A549 (cell line): ENCODE results near the gene HNRNPAB. TPM values are rescaled to one million over a fixed set of nuclear protein-coding genes. Genes with fewer than 3 reads are reported as not detected.

Experiments
- ATAC-seq, 2 experiments: fragments of 200-7000 bp in 1 of 2; fragments of >200 bp in 1 of 2; cut with Nextera tagmentation in 1 of 2; cut with Tn5 transposase in 1 of 2; 3 replicates each; pipeline versions ENCODE4 v1.8.0 to v1.9.1; 2018 to 2020; ENCODE audit warnings: mild to moderate bottlenecking in 1 of 2, moderate library complexity in 1 of 2
- CTCF ChIA-PET: fragments of 300-600 bp; sonication (Branson Sonifier 250); formaldehyde crosslinking; extraction: SDS; loops from one replicate; lab custom pipeline; 2021; ENCODE audit warnings: antibody characterized with exemption, inconsistent platforms; lab: Yijun Ruan, JAX
- POLR2A ChIA-PET: fragments of 350-600 bp; formaldehyde crosslinking; extraction: SDS; loops from one replicate; lab custom pipeline; 2021; ENCODE audit warnings: antibody characterized with exemption, inconsistent platforms; lab: Yijun Ruan, JAX
- DNase-seq, 2 experiments: peaks; one replicate each; pipeline versions ENCODE4 v3.0.0 to v3.0.0-alpha.2; 2011 to 2016; ENCODE audit warnings: low read depth in 1 of 2, low spot score in 1 of 2
- FAIRE-seq: peaks from 2 replicates; lab custom pipeline; 2011; peaks lifted over from hg19 to GRCh38; lab: Jason Lieb, UNC
- H3K27ac ChIP-seq, 2 experiments: fragments of >200 bp; sonication (Bioruptor Twin); formaldehyde crosslinking; 3 replicates each; pipeline ENCODE4 v1.5.1; 2016 to 2017
- H3K4me1 ChIP-seq: fragments of >200 bp; sonication (Bioruptor Twin); formaldehyde crosslinking; 3 replicates; pipeline ENCODE4 v1.6.1; 2016
- H3K4me2 ChIP-seq: fragments of >200 bp; sonication (Bioruptor Twin); formaldehyde crosslinking; 3 replicates; pipeline ENCODE4 v1.6.1; 2016
- H3K4me3 ChIP-seq: fragments of >200 bp; sonication (Bioruptor Twin); formaldehyde crosslinking; 3 replicates; pipeline ENCODE4 v1.5.1; 2016
- H3K9me3 ChIP-seq: fragments of >200 bp; sonication (Bioruptor Twin); formaldehyde crosslinking; 3 replicates; pipeline ENCODE4 v1.6.1; 2016
- BHLHE40 ChIP-seq: IDR thresholded peaks from 2 replicates; pipeline ENCODE4 v1.6.1; 2012; ENCODE audit warnings: low read depth, low read length, inconsistent platforms
- ELK1 ChIP-seq: fragments of 150-350 bp; IDR thresholded peaks from 2 replicates; pipeline ENCODE4 v1.6.1; 2014; ENCODE audit warnings: low read depth, mild to moderate bottlenecking, low read length
- ESRRA ChIP-seq: fragments of 150-350 bp; IDR thresholded peaks from 2 replicates; pipeline ENCODE4 v1.6.1; 2014; ENCODE audit warnings: mild to moderate bottlenecking, low read length, borderline replicate concordance
- FOSB ChIP-seq: fragments of 250-450 bp; sonication (Bioruptor Pico); IDR thresholded peaks from 2 replicates; pipeline ENCODE4 v1.5.0; 2020; ENCODE audit warnings: mild to moderate bottlenecking, moderate library complexity
- GATA3 ChIP-seq: IDR thresholded peaks from 2 replicates; pipeline ENCODE4 v1.6.1; 2012; ENCODE audit warnings: borderline replicate concordance
- HOXA7 ChIP-seq: fragments of 250-450 bp; sonication (Bioruptor Pico); IDR thresholded peaks from 2 replicates; pipeline ENCODE4 v1.5.0; 2020; ENCODE audit warnings: mild to moderate bottlenecking, moderate library complexity
- HOXB5 ChIP-seq: fragments of 250-450 bp; sonication (Bioruptor Pico); IDR thresholded peaks from 2 replicates; pipeline ENCODE4 v1.5.0; 2020; ENCODE audit warnings: mild to moderate bottlenecking, moderate library complexity
- JUN ChIP-seq, 2 experiments: fragments of >200 bp; sonication (Bioruptor Twin); formaldehyde crosslinking; IDR thresholded peaks; 2 replicates in 1 of 2; 3 replicates in 1 of 2; pipeline ENCODE4 v1.6.1; 2016 to 2017
- JUNB ChIP-seq: fragments of >200 bp; sonication (Bioruptor Twin); formaldehyde crosslinking; IDR thresholded peaks from 2 replicates; pipeline ENCODE4 v1.6.1; 2016
- POLR2A ChIP-seq: IDR thresholded peaks from 2 replicates; pipeline ENCODE4 v1.6.1; 2012; ENCODE audit warnings: mild to moderate bottlenecking, low read length
- REST ChIP-seq: fragments of 200-600 bp; sonication (generic); IDR thresholded peaks from 2 replicates; pipeline ENCODE4 v1.6.1; 2016; ENCODE audit warnings: antibody characterized with exemption, mild to moderate bottlenecking, moderate library complexity
- ZFP36 ChIP-seq: fragments of 450-650 bp; IDR thresholded peaks from 2 replicates; pipeline ENCODE4 v1.6.1; 2014; ENCODE audit warnings: borderline replicate concordance; ENCODE audit not compliant: partially characterized antibody
- WGBS: methylation state at CpG from one replicate; pipeline ENCODE4 v1.1.6; 2017; ENCODE audit errors: missing lambda C conversion rate; 5-methylcytosine and 5-hydroxymethylcytosine counted together
- polyA plus RNA-seq, 4 experiments: library from polyadenylated mRNA; depleted of rRNA in 3 of 4; stranded (reverse); fragments of >200 nt; fragmentation: RNase III in 1 of 4; extraction: RNeasy Plus Mini Kit Qiagen cat#74134 plus additional on column Dnase treatment in 1 of 4; gene quantifications; 2 replicates in 3 of 4; 3 replicates in 1 of 4; pipeline ENCODE4 v1.2.3, GENCODE V29; 2011 to 2017
- TF ChIP-seq, protein P1 (sequence below): fragments of >200 bp; sonication (Bioruptor Twin); formaldehyde crosslinking; IDR thresholded peaks from 3 replicates; pipeline ENCODE4 v1.5.1; 2016
- TF ChIP-seq, protein P2 (sequence below): fragments of 450-650 bp; IDR thresholded peaks from 2 replicates; pipeline ENCODE4 v1.6.1; 2014; ENCODE audit warnings: antibody characterized with exemption

HNRNPAB gene
- polyA plus RNA-seq, 2 of the 4 experiments (the other 2 are of a cell fraction) = 200 to 352 TPM

- peaks cover 30% of the 10 kb centered on the region for H3K4me1 ChIP-seq
- no peak for ATAC-seq
- ChIA-PET POLR2A (interaction anchor here (1.5 kb wide), 1 partner anchor 21 kb away, joined by 5 read pairs; no protein-coding TSS in a partner anchor), CTCF (interaction anchor here (2.0 kb wide), 1 partner anchor 135 kb away, joined by 5 read pairs; no protein-coding TSS in a partner anchor)
- 92% methylated on average over 5 of the region's 5 CpGs for WGBS
- H3K4me2 ChIP-seq = no peak overlapping the region
- no peaks in the 10 kb centered on the region for H3K9me3 ChIP-seq
- DNase-seq = no peak
- no peak for FAIRE-seq
- no peak overlapping the region for H3K27ac ChIP-seq
- no peak overlapping the region for H3K4me3 ChIP-seq
- TF ChIP-seq ZFP36 (no peak), ELK1 (no peak), REST (no peak), ESRRA (no peak), HOXB5 (CRISPR knock-in tag) (no peak), JUNB (no peak), GATA3 (no peak), FOSB (no peak)
- TF ChIP-seq, protein P1, sequence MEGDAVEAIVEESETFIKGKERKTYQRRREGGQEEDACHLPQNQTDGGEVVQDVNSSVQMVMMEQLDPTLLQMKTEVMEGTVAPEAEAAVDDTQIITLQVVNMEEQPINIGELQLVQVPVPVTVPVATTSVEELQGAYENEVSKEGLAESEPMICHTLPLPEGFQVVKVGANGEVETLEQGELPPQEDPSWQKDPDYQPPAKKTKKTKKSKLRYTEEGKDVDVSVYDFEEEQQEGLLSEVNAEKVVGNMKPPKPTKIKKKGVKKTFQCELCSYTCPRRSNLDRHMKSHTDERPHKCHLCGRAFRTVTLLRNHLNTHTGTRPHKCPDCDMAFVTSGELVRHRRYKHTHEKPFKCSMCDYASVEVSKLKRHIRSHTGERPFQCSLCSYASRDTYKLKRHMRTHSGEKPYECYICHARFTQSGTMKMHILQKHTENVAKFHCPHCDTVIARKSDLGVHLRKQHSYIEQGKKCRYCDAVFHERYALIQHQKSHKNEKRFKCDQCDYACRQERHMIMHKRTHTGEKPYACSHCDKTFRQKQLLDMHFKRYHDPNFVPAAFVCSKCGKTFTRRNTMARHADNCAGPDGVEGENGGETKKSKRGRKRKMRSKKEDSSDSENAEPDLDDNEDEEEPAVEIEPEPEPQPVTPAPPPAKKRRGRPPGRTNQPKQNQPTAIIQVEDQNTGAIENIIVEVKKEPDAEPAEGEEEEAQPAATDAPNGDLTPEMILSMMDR = no peak
Observed at GRCh38 chr5:178210686-178211085, 6.4 kb downstream of the HNRNPAB start.

- H3K4me1 ChIP-seq = peaks cover 25% of the 10 kb centered on the region
- no peak overlapping the region for H3K4me3 ChIP-seq
- 72% methylated on average over 8 of the region's 8 CpGs for WGBS
- H3K27ac ChIP-seq = no peak overlapping the region
- ChIA-PET POLR2A (interaction anchor here (1.5 kb wide), 1 partner anchor 20 kb away, joined by 5 read pairs; no protein-coding TSS in a partner anchor), CTCF (interaction anchor here (2.0 kb wide), 1 partner anchor 136 kb away, joined by 5 read pairs; no protein-coding TSS in a partner anchor)
- no peak for DNase-seq
- no peak for FAIRE-seq
- no peak for ATAC-seq
- H3K9me3 ChIP-seq = no peaks in the 10 kb centered on the region
- TF ChIP-seq JUN (IDR thresholded peaks at IDR 0.05) (0 out of 5 replicates have a peak, but pooled peaks of 1 of the 2 experiments have one; percentile 14), POLR2A (no peak), BHLHE40 (no peak), HOXA7 (CRISPR knock-in tag) (peak; percentile 58; the same call in 1 of the 2 replicates)
- TF ChIP-seq, protein P2, sequence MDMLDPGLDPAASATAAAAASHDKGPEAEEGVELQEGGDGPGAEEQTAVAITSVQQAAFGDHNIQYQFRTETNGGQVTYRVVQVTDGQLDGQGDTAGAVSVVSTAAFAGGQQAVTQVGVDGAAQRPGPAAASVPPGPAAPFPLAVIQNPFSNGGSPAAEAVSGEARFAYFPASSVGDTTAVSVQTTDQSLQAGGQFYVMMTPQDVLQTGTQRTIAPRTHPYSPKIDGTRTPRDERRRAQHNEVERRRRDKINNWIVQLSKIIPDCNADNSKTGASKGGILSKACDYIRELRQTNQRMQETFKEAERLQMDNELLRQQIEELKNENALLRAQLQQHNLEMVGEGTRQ = no peak
- no peak overlapping the region for H3K4me2 ChIP-seq
Observed at GRCh38 chr5:178211095-178212048, 7.0 kb downstream of the HNRNPAB start.
